CD4-positive, alpha-beta memory T cell (primary cell): ENCODE results near the gene GAB2. TPM values are rescaled to one million over a fixed set of nuclear protein-coding genes. Genes with fewer than 3 reads are reported as not detected.
"Not testable (repeated sequence)": the region's sequence is repeated elsewhere in the genome, so short reads cannot be mapped to it uniquely, and the experiment has no call there.

Experiments
- CTCF ChIA-PET: fragments of 350-600 bp; sonication (Branson Sonifier 250); formaldehyde crosslinking; loops from one replicate; lab custom pipeline; 2021; ENCODE audit warnings: inconsistent platforms; ENCODE audit not compliant: partially characterized antibody; lab: Charles Lee
- POLR2A ChIA-PET: fragments of 350-600 bp; sonication (Branson Sonifier 250); formaldehyde crosslinking; loops from one replicate; lab custom pipeline; 2021; ENCODE audit not compliant: partially characterized antibody; lab: Charles Lee
- DNase-seq, 5 donors: peaks; one replicate each; pipeline versions ENCODE4 v3.0.0 to v3.0.0-alpha.2; 2020 to 2022; ENCODE audit warnings: mixed read lengths in 1 of 5
- H3K27ac ChIP-seq: one replicate; pipeline ENCODE4 v1.7.0; 2013; ENCODE audit warnings: low read depth, low read length
- H3K27me3 ChIP-seq: 2 replicates; pipeline ENCODE4 v1.7.0; 2013; ENCODE audit warnings: mild to moderate bottlenecking, low read length, moderate library complexity; ENCODE audit not compliant: insufficient read depth
- H3K36me3 ChIP-seq: 2 replicates; pipeline ENCODE4 v1.7.0; 2013; ENCODE audit warnings: mild to moderate bottlenecking, low read length, moderate library complexity; ENCODE audit not compliant: insufficient read depth
- H3K4me1 ChIP-seq: 2 replicates; pipeline ENCODE4 v1.7.0; 2013; ENCODE audit warnings: mild to moderate bottlenecking, low read length, moderate library complexity; ENCODE audit not compliant: insufficient read depth
- H3K4me3 ChIP-seq, 2 donors: one replicate each; pipeline ENCODE4 v1.7.0; 2013; ENCODE audit warnings: low read length in 2 of 2, mild to moderate bottlenecking in 1 of 2
- H3K9me3 ChIP-seq, 2 donors: one replicate each; pipeline ENCODE4 v1.7.0; 2013; ENCODE audit warnings: low read length in 2 of 2, control low read depth in 1 of 2; ENCODE audit not compliant: control insufficient read depth in 1 of 2
- H3K27ac Mint-ChIP-seq, 7 donors: one replicate each; pipeline ENCODE4 v1.8.0; 2020 to 2021; ENCODE audit warnings: mixed read lengths in 7 of 7, mild to moderate bottlenecking in 6 of 7, inconsistent platforms in 3 of 7, moderate library complexity in 3 of 7
- H3K27me3 Mint-ChIP-seq, 2 donors: one replicate each; pipeline ENCODE4 v1.8.0; 2020 to 2021; ENCODE audit warnings: mixed read lengths in 2 of 2
- H3K36me3 Mint-ChIP-seq, 2 donors: one replicate each; pipeline ENCODE4 v1.8.0; 2020 to 2021; ENCODE audit warnings: mixed read lengths in 2 of 2, inconsistent platforms in 1 of 2, mild to moderate bottlenecking in 1 of 2
- H3K4me1 Mint-ChIP-seq, 4 donors: one replicate each; pipeline ENCODE4 v1.8.0; 2020 to 2021; ENCODE audit warnings: mixed read lengths in 4 of 4, mild to moderate bottlenecking in 1 of 4
- H3K4me3 Mint-ChIP-seq, 8 donors: one replicate each; pipeline ENCODE4 v1.8.0; 2020 to 2021; ENCODE audit warnings: mixed read lengths in 8 of 8, mild to moderate bottlenecking in 7 of 8, moderate library complexity in 6 of 8, inconsistent platforms in 3 of 8
- H3K9me3 Mint-ChIP-seq, 8 donors: one replicate each; pipeline ENCODE4 v1.8.0; 2020 to 2021; ENCODE audit warnings: mixed read lengths in 8 of 8, mild to moderate bottlenecking in 5 of 8, inconsistent platforms in 3 of 8, moderate library complexity in 1 of 8
- intact Hi-C: fragments of 100-400 bp; cut with micrococcal nuclease; formaldehyde crosslinking; loops from one replicate; pipeline ENCODE4 v1.15.1; 2023
- polyA plus RNA-seq, 2 donors: library from polyadenylated mRNA; unstranded; fragments of 300-500 nt; fragmentation: Illumina TruSeq; gene quantifications; one replicate each; pipeline ENCODE4 v1.2.3, GENCODE V29; 2021
- total RNA-seq, 2 experiments: library from RNA; stranded (reverse); gene quantifications; one replicate each; pipeline ENCODE4 v1.2.3, GENCODE V29; 2021

Gene GAB2
- total and polyA plus RNA-seq, 4 experiments from 2014 or later: 0.05 to 6.7 (median 3.1) TPM

DNA sequence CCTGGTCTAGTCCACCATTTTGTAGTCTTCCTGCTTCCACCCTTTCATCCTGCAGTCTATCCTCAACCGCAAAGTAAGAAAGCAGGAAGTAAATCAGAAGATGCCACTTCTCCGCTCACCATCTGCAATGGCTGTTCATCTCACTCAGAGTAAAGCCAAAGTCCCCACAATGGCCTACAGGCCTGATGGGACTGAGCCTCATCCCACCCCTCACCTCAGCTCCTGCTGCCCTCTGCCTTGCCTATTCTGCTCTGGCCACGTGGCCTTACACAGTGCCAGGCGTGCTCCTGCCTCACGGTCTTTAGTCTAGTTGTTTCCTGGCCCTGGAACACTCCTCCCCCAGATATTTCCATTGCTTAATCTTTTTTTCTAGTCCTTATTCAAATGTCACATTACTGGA is 133.4 kb downstream of the GAB2 start:
- Histone ChIP-seq H3K9me3 (no peaks in the 10 kb centered on the region), H3K36me3 (no peaks in the 10 kb centered on the region), H3K27me3 (no peaks in the 10 kb centered on the region), H3K4me1 (no peaks in the 10 kb centered on the region), H3K27ac (no peak overlapping the region), H3K4me3 (no peak overlapping the region)
- Mint-ChIP-seq H3K4me3 (no peak overlapping the region), H3K9me3 (peaks cover 0 to 4% (median 0%) of the 10 kb centered on the region in 8 donors), H3K27me3 (no peaks in the 10 kb centered on the region), H3K27ac (no peak overlapping the region), H3K4me1 (peaks cover 0 to 2% (median 0%) of the 10 kb centered on the region in 4 donors), H3K36me3 (no peaks in the 10 kb centered on the region)
- POLR2A ChIA-PET: no interaction called here
- no peak for DNase-seq
- CTCF ChIA-PET: no interaction called here
- intact Hi-C loops: no loop called here

DNA sequence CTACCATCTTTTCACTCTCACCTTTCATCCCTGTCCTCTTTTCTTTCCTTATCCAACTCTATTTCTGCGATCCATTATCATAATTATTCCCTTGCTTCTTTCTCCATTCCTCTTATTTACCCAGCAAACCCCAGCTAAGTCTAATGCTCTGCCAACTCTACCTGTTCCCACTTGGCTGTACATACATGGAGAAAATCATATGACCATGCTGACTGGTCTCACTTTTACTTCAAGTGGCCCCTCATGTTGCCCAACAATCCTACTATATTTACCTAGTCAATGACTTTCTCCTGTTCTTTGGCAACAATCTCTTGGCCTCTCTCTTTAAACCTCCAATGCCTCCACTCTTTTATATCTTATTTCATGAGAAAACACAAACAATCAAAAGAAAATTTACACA is 134.8 kb downstream of the GAB2 start:
- intact Hi-C loops: no loop called here
- POLR2A ChIA-PET: no interaction called here
- CTCF ChIA-PET: no interaction called here

DNA sequence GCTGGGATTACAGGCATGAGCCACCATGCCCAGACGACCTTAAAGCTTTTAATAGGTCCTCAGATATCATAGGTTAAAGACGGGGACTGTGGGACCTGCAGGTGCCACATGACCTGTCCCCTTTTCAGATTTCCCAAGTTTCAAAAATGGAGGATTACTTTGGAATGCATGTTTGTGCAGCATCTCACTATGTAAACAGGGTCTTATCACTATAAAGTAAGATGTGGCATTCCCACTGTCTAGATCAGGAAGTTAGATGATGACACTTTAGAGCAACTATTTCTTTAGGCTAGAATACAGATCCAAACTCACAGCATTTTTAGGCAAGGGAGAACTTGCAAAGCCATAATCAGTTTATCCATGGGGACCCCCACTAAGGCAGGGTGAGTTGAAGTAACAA is 136.1 kb downstream of the GAB2 start:
- peak overlapping the region in 1 of 7 donors; percentile 49 for H3K27ac Mint-ChIP-seq
- ChIA-PET CTCF (no interaction called here), POLR2A (no interaction called here)
- H3K4me3 ChIP-seq: no peak overlapping the region
- H3K36me3 ChIP-seq: no peaks in the 10 kb centered on the region
- H3K9me3 ChIP-seq: no peaks in the 10 kb centered on the region
- H3K4me1 ChIP-seq: no peaks in the 10 kb centered on the region
- no peaks in the 10 kb centered on the region for H3K36me3 Mint-ChIP-seq
- no peak overlapping the region for H3K4me3 Mint-ChIP-seq
- H3K27ac ChIP-seq: no peak overlapping the region
- peaks cover 0 to 1% (median 0%) of the 10 kb centered on the region in 8 donors for H3K9me3 Mint-ChIP-seq
- no peaks in the 10 kb centered on the region for H3K27me3 Mint-ChIP-seq
- no peaks in the 10 kb centered on the region for H3K4me1 Mint-ChIP-seq
- intact Hi-C loops: no loop called here
- DNase-seq: no peak
- no peaks in the 10 kb centered on the region for H3K27me3 ChIP-seq

More for the DNA sequence above, 134.8 kb downstream of the GAB2 start:
- Mint-ChIP-seq H3K4me3 (no peak overlapping the region), H3K36me3 (no peaks in the 10 kb centered on the region), H3K27me3 (no peaks in the 10 kb centered on the region), H3K27ac (no peak overlapping the region), H3K9me3 (peaks cover 0 to 1% (median 0%) of the 10 kb centered on the region in 8 donors), H3K4me1 (no peaks in the 10 kb centered on the region)
- H3K27ac ChIP-seq: no peak overlapping the region
- no peaks in the 10 kb centered on the region for H3K4me1 ChIP-seq
- DNase-seq: no peak
- no peaks in the 10 kb centered on the region for H3K27me3 ChIP-seq
- no peaks in the 10 kb centered on the region for H3K36me3 ChIP-seq
- H3K9me3 ChIP-seq: no peaks in the 10 kb centered on the region
- no peak overlapping the region for H3K4me3 ChIP-seq

DNA sequence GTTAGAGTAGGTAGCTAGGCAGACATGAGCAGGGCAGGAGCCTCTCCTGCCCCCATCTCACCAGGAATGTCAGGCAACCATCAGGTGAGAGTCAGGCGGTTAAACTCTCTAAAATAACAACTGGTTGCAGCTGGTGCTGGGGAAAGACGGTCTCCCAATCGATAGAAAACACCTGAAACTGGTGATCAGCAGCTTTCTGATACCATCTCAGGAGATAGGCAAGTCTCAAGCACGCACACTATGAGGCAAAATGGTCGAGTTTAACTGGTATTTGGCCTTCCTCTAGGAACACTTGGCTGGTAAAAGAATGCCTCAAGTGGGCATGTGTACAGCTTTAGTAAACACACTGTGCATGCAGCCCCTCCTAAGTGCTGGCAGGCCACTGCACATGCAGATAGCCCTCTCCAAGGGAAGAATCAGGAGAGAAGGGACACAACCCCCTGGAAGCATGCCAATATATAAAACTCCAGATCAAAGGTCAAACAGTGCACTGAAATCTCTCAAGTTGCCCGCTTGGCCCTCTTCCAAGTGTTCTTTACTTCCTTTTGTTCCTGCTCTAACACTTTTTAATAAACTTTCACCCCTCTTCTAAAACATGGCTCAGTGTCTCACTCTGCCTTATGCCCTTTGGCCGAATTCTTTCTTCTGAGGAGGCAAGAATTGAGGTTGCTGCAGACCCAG is 140.2 kb downstream of the GAB2 start:
- H3K27me3 ChIP-seq: no peaks in the 10 kb centered on the region
- CTCF ChIA-PET: no interaction called here
- Mint-ChIP-seq H3K4me3 (no peak overlapping the region), H3K4me1 (no peaks in the 10 kb centered on the region), H3K27me3 (no peaks in the 10 kb centered on the region), H3K9me3 (peaks cover 0 to 17% (median 12%) of the 10 kb centered on the region in 8 donors), H3K36me3 (peaks cover 7 to 20% of the 10 kb centered on the region in 2 donors), H3K27ac (peak overlapping the region in 1 of 7 donors; percentile 57)
- no peak overlapping the region for H3K4me3 ChIP-seq
- intact Hi-C loops: no loop called here
- H3K27ac ChIP-seq: no peak overlapping the region
- H3K9me3 ChIP-seq: no peaks in the 10 kb centered on the region
- DNase-seq: no peak
- no peaks in the 10 kb centered on the region for H3K36me3 ChIP-seq
- POLR2A ChIA-PET: no interaction called here
- H3K4me1 ChIP-seq: no peaks in the 10 kb centered on the region

DNA sequence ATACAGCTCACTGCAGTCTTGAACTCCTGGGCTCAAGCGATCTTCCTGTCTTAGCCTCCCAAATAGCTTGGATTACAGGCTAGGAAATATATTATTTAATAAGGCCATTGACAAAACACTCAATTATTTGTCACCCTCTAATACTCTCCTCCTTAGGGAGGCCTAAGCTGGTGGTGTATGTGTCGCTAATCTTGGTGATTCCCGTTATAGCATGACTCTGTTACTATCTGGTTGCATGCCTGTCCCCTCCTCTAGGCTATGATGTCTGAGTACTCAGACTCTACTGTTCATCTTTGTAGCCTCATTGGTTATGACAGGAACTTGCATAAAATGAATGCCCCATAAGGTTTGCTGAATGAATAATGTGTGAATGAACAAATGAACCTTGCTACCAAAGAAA is 141.3 kb downstream of the GAB2 start:
- CTCF ChIA-PET: no interaction called here
- intact Hi-C loops: no loop called here

DNA sequence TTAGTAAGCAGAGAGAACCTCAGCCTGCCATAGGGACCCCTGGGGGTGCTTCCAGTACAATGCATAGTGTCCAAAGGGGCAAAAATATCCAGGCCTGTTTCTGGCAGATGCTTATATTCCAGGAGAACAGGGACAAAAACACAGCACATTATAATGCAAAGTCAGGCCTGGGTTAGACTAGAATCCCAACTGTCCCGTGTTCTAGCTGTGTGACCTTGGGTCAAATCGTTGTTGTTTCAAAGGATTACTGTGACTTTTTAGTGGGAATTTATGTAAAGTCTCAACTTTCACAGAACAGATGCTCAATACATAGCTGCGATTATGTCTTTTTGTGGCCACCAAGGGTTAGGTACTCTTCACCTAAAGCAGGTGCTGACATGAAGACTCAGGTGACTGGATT is 142.9 kb downstream of the GAB2 start:
- Histone ChIP-seq H3K4me3 (no peak overlapping the region), H3K4me1 (no peaks in the 10 kb centered on the region), H3K9me3 (no peaks in the 10 kb centered on the region), H3K27ac (no peak overlapping the region), H3K36me3 (no peaks in the 10 kb centered on the region), H3K27me3 (no peaks in the 10 kb centered on the region)
- ChIA-PET POLR2A (no interaction called here), CTCF (no interaction called here)
- DNase-seq: no peak
- Mint-ChIP-seq H3K27ac (no peak overlapping the region), H3K9me3 (peaks cover 0 to 28% (median 21%) of the 10 kb centered on the region in 8 donors), H3K4me3 (no peak overlapping the region), H3K27me3 (no peaks in the 10 kb centered on the region), H3K4me1 (no peaks in the 10 kb centered on the region), H3K36me3 (peaks cover 7 to 27% of the 10 kb centered on the region in 2 donors)
- intact Hi-C loops: no loop called here

More for the DNA sequence above, 141.3 kb downstream of the GAB2 start:
- H3K36me3 Mint-ChIP-seq: peaks cover 7 to 27% of the 10 kb centered on the region in 2 donors
- no peaks in the 10 kb centered on the region for H3K27me3 Mint-ChIP-seq
- no peak overlapping the region for H3K27ac Mint-ChIP-seq
- POLR2A ChIA-PET: no interaction called here
- H3K4me3 ChIP-seq: no peak overlapping the region
- H3K4me1 Mint-ChIP-seq: no peaks in the 10 kb centered on the region
- peaks cover 0 to 27% (median 21%) of the 10 kb centered on the region in 8 donors for H3K9me3 Mint-ChIP-seq
- H3K9me3 ChIP-seq: no peaks in the 10 kb centered on the region
- H3K36me3 ChIP-seq: no peaks in the 10 kb centered on the region
- no peak for DNase-seq
- H3K4me1 ChIP-seq: no peaks in the 10 kb centered on the region
- no peaks in the 10 kb centered on the region for H3K27me3 ChIP-seq
- H3K4me3 Mint-ChIP-seq: no peak overlapping the region
- H3K27ac ChIP-seq: no peak overlapping the region

DNA sequence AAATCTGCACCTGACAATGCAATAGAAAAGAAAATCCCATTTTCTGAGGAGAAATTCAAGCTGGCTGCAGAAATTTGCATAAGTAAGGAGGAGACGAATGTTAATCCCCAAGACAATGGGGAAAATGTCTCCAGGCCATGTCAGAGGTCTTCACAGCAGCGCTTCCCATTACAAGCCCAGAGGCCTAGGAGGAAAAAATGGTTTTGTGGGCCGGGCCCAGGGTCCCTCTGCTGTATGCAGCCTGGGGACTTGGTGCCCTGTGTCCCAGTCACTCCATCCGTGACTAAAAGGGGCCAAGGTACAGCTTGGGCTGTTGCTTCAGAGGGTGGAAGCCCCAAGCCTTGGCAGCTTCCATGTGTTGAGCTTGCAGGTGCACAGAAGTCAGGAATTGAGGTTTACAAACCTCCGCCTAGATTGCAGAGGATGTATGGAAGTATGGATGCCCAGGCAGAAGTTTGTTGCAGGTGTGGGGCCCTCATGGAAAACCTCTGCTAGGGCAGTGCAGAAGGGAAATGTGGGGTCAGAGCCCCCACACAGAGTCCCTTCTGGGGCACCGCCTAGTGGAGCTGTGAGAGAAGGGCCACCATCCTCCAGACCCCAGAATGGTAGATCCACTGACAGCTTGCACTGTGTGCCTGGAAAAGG is 144.9 kb downstream of the GAB2 start:
- Mint-ChIP-seq H3K9me3 (peaks cover 0 to 28% (median 21%) of the 10 kb centered on the region in 8 donors), H3K36me3 (peaks cover 7 to 27% of the 10 kb centered on the region in 2 donors)
- H3K27ac ChIP-seq, POLR2A ChIA-PET, H3K9me3 ChIP-seq, H3K4me3 Mint-ChIP-seq, H3K4me1 Mint-ChIP-seq, H3K27me3 Mint-ChIP-seq, H3K36me3 ChIP-seq, DNase-seq, CTCF ChIA-PET, H3K4me3 ChIP-seq, H3K27me3 ChIP-seq, intact Hi-C loops, H3K4me1 ChIP-seq, H3K27ac Mint-ChIP-seq: not testable (repeated sequence)
